ENCODE results near the gene PRKCB.

DNA sequence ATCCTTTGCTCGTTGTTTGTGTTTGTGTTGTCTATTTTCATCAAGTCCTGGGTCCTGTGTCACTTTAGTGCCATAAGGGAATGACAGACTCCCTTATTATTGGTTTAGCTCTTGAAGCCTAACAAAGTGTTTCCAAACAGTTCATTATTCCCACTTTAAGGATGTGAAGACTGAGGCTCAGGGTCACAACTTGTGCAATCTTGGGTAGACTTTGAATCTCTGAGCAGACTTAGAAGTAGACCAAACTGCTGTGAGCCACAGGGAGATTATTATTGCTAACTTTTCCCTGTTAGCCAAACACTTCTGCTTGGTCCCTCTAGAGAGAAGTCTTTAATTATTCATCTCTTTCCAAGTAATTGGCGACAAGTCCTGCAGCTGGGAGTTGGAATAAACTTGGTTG, 31.8 kb downstream of the PRKCB start:
- no peak for TF ChIP-seq POLR2A (IDR thresholded peaks at IDR 0.05; ENCODE audit: extremely low read depth, insufficient read length)
- TF ChIP-seq, protein P1, sequence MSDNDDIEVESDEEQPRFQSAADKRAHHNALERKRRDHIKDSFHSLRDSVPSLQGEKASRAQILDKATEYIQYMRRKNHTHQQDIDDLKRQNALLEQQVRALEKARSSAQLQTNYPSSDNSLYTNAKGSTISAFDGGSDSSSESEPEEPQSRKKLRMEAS (IDR thresholded peaks at IDR 0.05; ENCODE audit: low read depth, low read length): no peak

All from NB4 (cell line).